ENCODE measurements around the gene GPATCH8.

- no peak for TF ChIP-seq POLR2A (IDR thresholded peaks at IDR 0.05; ENCODE audit: low read depth, low read length)
- TF ChIP-seq ZBTB33 (IDR thresholded peaks at IDR 0.05): no peak
- TF ChIP-seq EZH2 (IDR thresholded peaks at IDR 0.05; ENCODE audit: borderline replicate concordance, control insufficient read depth, low read depth, low read length): no peak
- no peak for TF ChIP-seq JUNB (IDR thresholded peaks at IDR 0.05)
- TF ChIP-seq TCF7 (IDR thresholded peaks at IDR 0.05; ENCODE audit: borderline replicate concordance): no peak
- TF ChIP-seq CTCF (IDR thresholded peaks at IDR 0.05 in 2 of 3, conservative IDR thresholded peaks at IDR 0.05 in 1 of 3; ENCODE audit: control insufficient read depth in 2 of 3, extremely low read depth in 1 of 3, insufficient read depth in 1 of 3, low read depth in 3 of 3, low read length in 3 of 3): no peak
- TF ChIP-seq CREB1 (IDR thresholded peaks at IDR 0.05; ENCODE audit: low read depth): no peak
- TF ChIP-seq SUPT20H (IDR thresholded peaks at IDR 0.05; ENCODE audit: borderline replicate concordance, control insufficient read depth, low read depth, low read length): no peak
- TF ChIP-seq PBX3 (IDR thresholded peaks at IDR 0.05; ENCODE audit: insufficient replicate concordance, low read depth, low read length): no peak
- TF ChIP-seq HDAC2 (IDR thresholded peaks at IDR 0.05): no peak
These were observed 119.3 kb downstream of the GPATCH8 start for GRCh38 chr17:44383861-44384260.

Measured in GM12878 (cell line).